MM.1S (cell line): ENCODE results near the gene LRRTM4.

Source experiments
- DNase-seq: peaks from one replicate; pipeline ENCODE4 v3.0.0-alpha.2; 2015
- H2AFZ ChIP-seq: fragments of 300-600 bp; sonication (generic); 2 replicates; pipeline ENCODE4 v1.6.0; 2016; ENCODE audit warnings: antibody characterized with exemption, low read length
- H3F3A ChIP-seq: fragments of 300-600 bp; sonication (generic); 2 replicates; pipeline ENCODE4 v1.6.1; 2016; ENCODE audit warnings: mild to moderate bottlenecking, antibody characterized with exemption, low read length, moderate library complexity, mixed read lengths; ENCODE audit not compliant: insufficient read depth
- H3K27ac ChIP-seq: fragments of 300-600 bp; sonication (generic); 2 replicates; pipeline ENCODE4 v1.5.1; 2016; ENCODE audit warnings: mild to moderate bottlenecking, low read length
- H3K27me3 ChIP-seq: fragments of 300-600 bp; sonication (generic); replicated peaks from 2 replicates; pipeline ENCODE4 v1.6.0; 2016; ENCODE audit warnings: low read length; ENCODE audit not compliant: insufficient read depth
- H3K36me3 ChIP-seq: fragments of 300-600 bp; sonication (generic); replicated peaks from 2 replicates; pipeline ENCODE4 v1.6.1; 2016; ENCODE audit warnings: mild to moderate bottlenecking, low read length, mixed read lengths; ENCODE audit not compliant: insufficient read depth
- H3K4me1 ChIP-seq: fragments of 300-600 bp; sonication (generic); 2 replicates; pipeline ENCODE4 v1.6.1; 2016; ENCODE audit warnings: low read length, mixed read lengths
- H3K4me2 ChIP-seq: fragments of 300-600 bp; sonication (generic); 2 replicates; pipeline ENCODE4 v1.6.0; 2016; ENCODE audit warnings: low read depth, low read length
- H3K4me3 ChIP-seq: fragments of 300-600 bp; sonication (generic); 2 replicates; pipeline ENCODE4 v1.5.1; 2016; ENCODE audit warnings: low read length, mixed read lengths
- H3K79me2 ChIP-seq: fragments of 300-600 bp; sonication (generic); 2 replicates; pipeline ENCODE4 v1.6.1; 2016; ENCODE audit warnings: mixed run types, low read length, mixed read lengths
- H3K9ac ChIP-seq: fragments of 300-600 bp; sonication (generic); 2 replicates; pipeline ENCODE4 v1.6.1; 2016; ENCODE audit warnings: low read length, mixed read lengths
- H3K9me2 ChIP-seq: fragments of 300-600 bp; sonication (generic); replicated peaks from 2 replicates; pipeline ENCODE4 v1.6.1; 2016; ENCODE audit warnings: mild to moderate bottlenecking, low read length, mixed read lengths; ENCODE audit not compliant: insufficient read depth
- H3K9me3 ChIP-seq: fragments of 300-600 bp; sonication (generic); replicated peaks from 2 replicates; pipeline ENCODE4 v1.6.1; 2016; ENCODE audit warnings: mild to moderate bottlenecking, low read length, mixed read lengths; ENCODE audit not compliant: insufficient read depth
- H4K20me1 ChIP-seq: fragments of 300-600 bp; sonication (generic); 2 replicates; pipeline ENCODE4 v1.6.1; 2016; ENCODE audit warnings: mild to moderate bottlenecking, low read length, moderate library complexity, mixed read lengths; ENCODE audit not compliant: insufficient read depth
- CTCF ChIP-seq: fragments of 300-600 bp; sonication (generic); IDR thresholded peaks from 2 replicates; pipeline ENCODE4 v1.5.1; 2016; ENCODE audit warnings: antibody characterized with exemption, low read length, mixed read lengths
- EZH2 ChIP-seq: fragments of 300-600 bp; sonication (generic); optimal IDR thresholded peaks from 2 replicates; pipeline ENCODE3; 2017; ENCODE audit warnings: low read depth, mild to moderate bottlenecking, antibody characterized with exemption, low read length, mixed read lengths
- EZH2phosphoT487 ChIP-seq: fragments of 300-600 bp; sonication (generic); IDR thresholded peaks from 2 replicates; pipeline ENCODE4 v1.6.1; 2018; ENCODE audit warnings: antibody characterized with exemption, low read length

Gene LRRTM4

GRCh38 chr2:77207331-77207730 lies 314.8 kb downstream of the LRRTM4 start:
- Histone ChIP-seq H3K4me1 (no peaks in the 10 kb centered on the region), H4K20me1 (no peaks in the 10 kb centered on the region), H3K27me3 (no peaks in the 10 kb centered on the region), H3K9ac (no peak overlapping the region), H2AFZ (no peak overlapping the region), H3K79me2 (no peaks in the 10 kb centered on the region), H3K4me3 (no peak overlapping the region), H3K9me2 (no peaks in the 10 kb centered on the region), H3F3A (no peaks in the 10 kb centered on the region), H3K4me2 (no peak overlapping the region), H3K27ac (no peak overlapping the region), H3K9me3 (no peaks in the 10 kb centered on the region), H3K36me3 (no peaks in the 10 kb centered on the region)
- DNase-seq, result no peak
- no peak for TF ChIP-seq EZH2
- TF ChIP-seq EZH2phosphoT487, result no peak
- TF ChIP-seq CTCF, result no peak

- Histone ChIP-seq H3K4me3 (no peak overlapping the region), H2AFZ (no peak overlapping the region), H3K27me3 (no peaks in the 10 kb centered on the region), H3F3A (no peaks in the 10 kb centered on the region), H4K20me1 (no peaks in the 10 kb centered on the region), H3K4me2 (no peak overlapping the region), H3K36me3 (no peaks in the 10 kb centered on the region), H3K9ac (no peak overlapping the region), H3K27ac (no peak overlapping the region), H3K4me1 (no peaks in the 10 kb centered on the region), H3K9me3 (no peaks in the 10 kb centered on the region), H3K9me2 (no peaks in the 10 kb centered on the region), H3K79me2 (no peaks in the 10 kb centered on the region)
- TF ChIP-seq EZH2 (no peak), EZH2phosphoT487 (no peak), CTCF (no peak)
- no peak for DNase-seq
Measured at GRCh38 chr2:77201755-77202154, 320.4 kb downstream of the LRRTM4 start.

- H3K4me3 ChIP-seq, result no peak overlapping the region
- TF ChIP-seq EZH2phosphoT487 (no peak), EZH2 (no peak), CTCF (no peak)
- H3K4me2 ChIP-seq, result no peak overlapping the region
- H3K36me3 ChIP-seq, result no peaks in the 10 kb centered on the region
- H3F3A ChIP-seq, result no peaks in the 10 kb centered on the region
- no peaks in the 10 kb centered on the region for H3K79me2 ChIP-seq
- H3K9me2 ChIP-seq, result no peaks in the 10 kb centered on the region
- no peaks in the 10 kb centered on the region for H3K4me1 ChIP-seq
- H3K9me3 ChIP-seq, result no peaks in the 10 kb centered on the region
- H2AFZ ChIP-seq, result no peak overlapping the region
- no peak overlapping the region for H3K9ac ChIP-seq
- no peaks in the 10 kb centered on the region for H3K27me3 ChIP-seq
- no peak overlapping the region for H3K27ac ChIP-seq
- DNase-seq, result no peak
- H4K20me1 ChIP-seq, result no peaks in the 10 kb centered on the region
Measured at GRCh38 chr2:77199411-77199810, 322.8 kb downstream of the LRRTM4 start.
